Endothelial cell of umbilical vein (primary cell): Measurements from ENCODE around the gene TIMP4. TPM values are rescaled to one million over a fixed set of nuclear protein-coding genes. Genes with fewer than 3 reads are reported as not detected.

Experiments used
- BruUV-seq: library from RNA; stranded (reverse); fragments of 400-500 nt; replicated peaks from 2 replicates; lab custom pipeline; 2021; lab: Mats Ljungman, UMichigan
- CTCF ChIA-PET: fragments of 300-600, 350-600 bp; sonication (Branson Sonifier 250); formaldehyde crosslinking; loops from one replicate; lab custom pipeline; 2021; ENCODE audit warnings: antibody characterized with exemption, inconsistent platforms; lab: Charles Lee
- POLR2A ChIA-PET: fragments of 300-600, 350-600 bp; sonication (Branson Sonifier 250); formaldehyde crosslinking; loops from one replicate; lab custom pipeline; 2021; ENCODE audit warnings: antibody characterized with exemption, inconsistent platforms; lab: Charles Lee
- DNase-seq: peaks from one replicate; pipeline ENCODE4 v3.0.0-alpha.2; 2011; ENCODE audit warnings: low read depth, low spot score
- FAIRE-seq: peaks from 2 replicates; lab custom pipeline; 2011; peaks lifted over from hg19 to GRCh38; lab: Jason Lieb, UNC
- H2AFZ ChIP-seq: 2 replicates; pipeline ENCODE4 v1.6.0; 2012; ENCODE audit warnings: low read depth, low read length, control low read depth, inconsistent platforms
- H3K27ac ChIP-seq: 2 replicates; pipeline ENCODE4 v1.5.1; 2011; ENCODE audit warnings: low read depth, mild to moderate bottlenecking, control low read depth, low read length, moderate library complexity; ENCODE audit not compliant: insufficient read depth
- H3K27me3 ChIP-seq, 2 experiments: 2 replicates each; pipeline versions ENCODE4 v1.6.0 to v1.6.1; 2011; ENCODE audit warnings: low read length in 2 of 2, mixed read lengths in 1 of 2; ENCODE audit not compliant: control insufficient read depth in 2 of 2, insufficient read depth in 2 of 2
- H3K36me3 ChIP-seq, 2 experiments: 2 replicates in 1 of 2; 3 replicates in 1 of 2; pipeline ENCODE4 v1.5.1; 2011; ENCODE audit warnings: low read length in 2 of 2, mild to moderate bottlenecking in 1 of 2, moderate library complexity in 1 of 2; ENCODE audit not compliant: control insufficient read depth in 2 of 2, insufficient read depth in 2 of 2; ENCODE audit errors: extremely low read depth in 1 of 2
- H3K4me1 ChIP-seq: 3 replicates; pipeline ENCODE4 v1.5.1; 2011; ENCODE audit warnings: mild to moderate bottlenecking, low read length; ENCODE audit not compliant: control insufficient read depth, insufficient read depth; ENCODE audit errors: extremely low read depth
- H3K4me2 ChIP-seq: 2 replicates; pipeline ENCODE4 v1.6.1; 2011; ENCODE audit warnings: low read length, control low read depth, mixed read lengths; ENCODE audit not compliant: insufficient read depth
- H3K4me3 ChIP-seq, 3 experiments: fragments of 200-600 bp in 1 of 3; sonication (generic), shearing (Covaris generic) in 1 of 3; replicated peaks in 1 of 3; 2 replicates each; pipeline ENCODE4 v1.5.1; 2011 to 2016; ENCODE audit warnings: control low read depth in 3 of 3, low read length in 3 of 3, mild to moderate bottlenecking in 2 of 3, inconsistent platforms in 1 of 3, low read depth in 1 of 3, moderate library complexity in 1 of 3; ENCODE audit not compliant: insufficient read depth in 1 of 3
- H3K79me2 ChIP-seq: 2 replicates; pipeline ENCODE4 v1.6.0; 2012; ENCODE audit warnings: low read length, inconsistent platforms; ENCODE audit not compliant: control insufficient read depth, insufficient read depth
- H3K9ac ChIP-seq: replicated peaks from 2 replicates; pipeline ENCODE3; 2011; ENCODE audit warnings: low read length, control low read depth; ENCODE audit not compliant: insufficient read depth; ENCODE audit errors: extremely low read depth
- H3K9me1 ChIP-seq: replicated peaks from 3 replicates; pipeline ENCODE4 v1.6.0; 2011; ENCODE audit warnings: mild to moderate bottlenecking, low read length; ENCODE audit not compliant: control insufficient read depth, insufficient read depth; ENCODE audit errors: extremely low read depth
- H3K9me3 ChIP-seq: replicated peaks from 2 replicates; pipeline ENCODE4 v1.5.1; 2012; ENCODE audit warnings: low read length, inconsistent platforms; ENCODE audit not compliant: control insufficient read depth, insufficient read depth
- H4K20me1 ChIP-seq: replicated peaks from 2 replicates; pipeline ENCODE3; 2011; ENCODE audit warnings: mild to moderate bottlenecking, low read length; ENCODE audit not compliant: control insufficient read depth, insufficient read depth; ENCODE audit errors: extremely low read depth
- CTCF ChIP-seq, 2 donors: IDR thresholded peaks; 1 replicate in 1 of 2; 2 replicates in 1 of 2; pipeline ENCODE4 v1.5.1; 2011; ENCODE audit warnings: low read length in 2 of 2, mild to moderate bottlenecking in 2 of 2, moderate library complexity in 2 of 2, control low read depth in 1 of 2, inconsistent platforms in 1 of 2, low read depth in 1 of 2; ENCODE audit not compliant: insufficient read depth in 1 of 2; ENCODE audit errors: extremely low read depth in 1 of 2
- EZH2 ChIP-seq: IDR thresholded peaks from 2 replicates; pipeline ENCODE4 v1.6.1; 2012; ENCODE audit warnings: borderline replicate concordance, low read depth, mild to moderate bottlenecking, moderate library complexity, low read length, inconsistent platforms; ENCODE audit not compliant: severe bottlenecking
- FOS ChIP-seq: IDR thresholded peaks from 2 replicates; pipeline ENCODE4 v1.6.1; 2011; ENCODE audit warnings: mild to moderate bottlenecking, low read length, moderate library complexity, borderline replicate concordance; ENCODE audit not compliant: insufficient read depth
- GATA2 ChIP-seq: IDR thresholded peaks from 2 replicates; pipeline ENCODE4 v1.7.0; 2011; ENCODE audit warnings: low read depth, mild to moderate bottlenecking, moderate library complexity, mixed read lengths, low read length; ENCODE audit not compliant: insufficient read length, insufficient read depth
- JUN ChIP-seq: IDR thresholded peaks from 2 replicates; pipeline ENCODE4 v1.6.1; 2011; ENCODE audit warnings: borderline replicate concordance, low read depth; ENCODE audit not compliant: insufficient read length, insufficient read depth
- MAX ChIP-seq: IDR thresholded peaks from 2 replicates; pipeline ENCODE4 v1.6.1; 2011; ENCODE audit not compliant: insufficient read depth, insufficient read length
- MYC ChIP-seq: IDR thresholded peaks from one replicate; pipeline ENCODE4 v1.6.1; 2011; ENCODE audit warnings: mild to moderate bottlenecking, low read depth, low read length
- POLR2A ChIP-seq: IDR thresholded peaks from 2 replicates; pipeline ENCODE4 v1.6.1; 2012; ENCODE audit warnings: low read depth, mild to moderate bottlenecking, control low read depth, low read length
- POLR2AphosphoS5 ChIP-seq: IDR thresholded peaks from 2 replicates; pipeline ENCODE4 v1.6.1; 2012; ENCODE audit warnings: low read depth, mild to moderate bottlenecking, control low read depth, low read length, moderate library complexity; ENCODE audit not compliant: insufficient read depth
- dilution Hi-C: fragments of 300-500 bp; cut with MboI; formaldehyde crosslinking; loops from one replicate; pipeline ENCODE4 v1.15.0; 2019; ENCODE audit warnings: low sequenced_read_pairs; ENCODE audit not compliant: extremely low pct_ligation_motif_present
- intact Hi-C: fragments of 100-400 bp; cut with micrococcal nuclease; formaldehyde crosslinking; loops from one replicate; pipeline ENCODE4 v1.10.0; 2022
- polyA plus RNA-seq, 4 experiments: library from polyadenylated mRNA; depleted of rRNA in 3 of 4; stranded (reverse) in 3 of 4; unstranded in 1 of 4; fragments of >200 nt; gene quantifications; 2 replicates each; pipeline versions ENCODE4 v1.2.1 to v1.2.3, GENCODE V29; 2011 to 2012; ENCODE audit warnings: missing spikeins in 1 of 4
- total RNA-seq: library from RNA; stranded (reverse); gene quantifications from 2 replicates; pipeline ENCODE4 v1.2.3, GENCODE V29; 2021

TIMP4 gene
- total and polyA plus RNA-seq, 2 donors (not counting 3 experiments of a cell fraction or from before 2014, with no cell fraction given): 0.07 to 0.40 TPM

- dilution Hi-C loops (no loop called here), intact Hi-C loops (no loop called here)
- TF ChIP-seq CTCF (IDR thresholded peaks at IDR 0.05; ENCODE audit: extremely low read depth in 1 of 2, insufficient read depth in 1 of 2, low read depth in 1 of 2, low read length in 2 of 2): no peak
- TF ChIP-seq EZH2: no peak
- DNase-seq (no peak), FAIRE-seq (no peak)
- Histone ChIP-seq H3K9me3 (no peaks in the 10 kb centered on the region), H3K9me1 (no peaks in the 10 kb centered on the region), H3K9ac (no peak overlapping the region), H3K27me3 (peaks cover 4 to 18% of the 10 kb centered on the region in 2 experiments), H3K4me2 (no peak overlapping the region), H2AFZ (no peak overlapping the region), H3K36me3 (no peaks in the 10 kb centered on the region), H3K4me3 (no peak overlapping the region), H3K79me2 (no peaks in the 10 kb centered on the region), H3K4me1 (no peaks in the 10 kb centered on the region), H3K27ac (no peak overlapping the region), H4K20me1 (no peaks in the 10 kb centered on the region)
- CTCF ChIA-PET: interaction anchor here (2.9 kb wide), 1 partner anchor 14 kb away, joined by 13 read pairs; no protein-coding TSS in a partner anchor
- POLR2A ChIA-PET: no interaction called here
- no TSS peak for BruUV-seq
Measured at GRCh38 chr3:12121466-12121865, 37.2 kb downstream of the TIMP4 start.

GRCh38 chr3:12120374-12121140 is 38.2 kb downstream of the TIMP4 start:
- no peak overlapping the region for H3K27ac ChIP-seq
- no TSS peak for BruUV-seq
- no peak overlapping the region for H3K9ac ChIP-seq
- DNase-seq (peak; percentile 60), FAIRE-seq (no peak)
- TF ChIP-seq CTCF (IDR thresholded peaks at IDR 0.05; ENCODE audit: extremely low read depth in 1 of 2, insufficient read depth in 1 of 2, low read depth in 1 of 2, low read length in 2 of 2) (no peak), GATA2 (no peak), JUN (no peak), POLR2A (no peak), MAX (no peak), POLR2AphosphoS5 (no peak), FOS (no peak), EZH2 (no peak), MYC (no peak)
- no peaks in the 10 kb centered on the region for H3K79me2 ChIP-seq
- H3K4me3 ChIP-seq: no peak overlapping the region
- intact Hi-C loops: no loop called here
- ChIA-PET CTCF (interaction anchor here (0.7 to 2.9 kb wide), 6 partner anchors 8 to 742 kb away, joined by 3 to 13 read pairs (median 3); no protein-coding TSS in a partner anchor), POLR2A (no interaction called here)
- no peak overlapping the region for H2AFZ ChIP-seq
- H4K20me1 ChIP-seq: no peaks in the 10 kb centered on the region
- H3K27me3 ChIP-seq: peaks cover 4 to 14% of the 10 kb centered on the region in 2 experiments
- dilution Hi-C loops: no loop called here
- H3K4me1 ChIP-seq: no peaks in the 10 kb centered on the region
- no peak overlapping the region for H3K4me2 ChIP-seq
- H3K36me3 ChIP-seq: no peaks in the 10 kb centered on the region
- no peaks in the 10 kb centered on the region for H3K9me1 ChIP-seq
- no peaks in the 10 kb centered on the region for H3K9me3 ChIP-seq
